ENCODE measurements around the gene XPC.
A peak's percentile ranks its signal among the peaks of the same experiment; 100 is the strongest.

The XPC gene

DNA sequence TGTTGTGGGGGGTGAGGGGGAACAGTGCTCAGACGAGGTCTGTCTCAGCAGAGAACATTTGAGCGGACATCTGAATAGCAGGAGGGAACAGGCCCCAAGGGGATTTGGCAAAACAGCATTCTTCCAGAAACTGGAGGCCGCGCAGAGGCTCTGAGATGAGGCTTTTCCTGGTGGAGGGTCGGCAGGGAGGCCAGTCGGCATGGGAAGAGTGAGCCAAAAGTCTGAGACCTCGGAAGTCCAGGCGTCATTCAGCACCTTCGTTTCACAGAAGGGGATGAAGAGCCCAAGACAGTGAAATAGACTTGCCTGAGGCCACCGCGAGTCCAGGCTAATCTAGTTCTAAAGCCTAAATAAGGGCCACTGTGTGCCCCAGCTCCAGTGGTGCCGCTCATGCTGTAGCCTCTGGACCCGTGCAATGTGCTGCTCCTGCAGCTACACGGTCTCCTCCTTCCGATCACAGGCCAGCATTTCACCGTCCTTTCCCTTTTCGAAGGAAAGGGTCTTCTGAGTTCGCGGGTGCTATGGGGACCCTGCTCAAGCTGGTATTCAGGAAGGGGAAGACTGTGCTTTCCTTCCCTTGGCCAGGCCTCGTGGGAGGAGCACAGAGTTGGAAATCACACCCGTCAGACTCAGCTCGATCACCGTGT, 24.6 kb upstream of the XPC start:
- peak overlapping the region; percentile 65 for H3K27ac ChIP-seq
- CTCF ChIA-PET = interaction anchor here (0.6 to 1.5 kb wide), 16 partner anchors 9 to 593 kb away, joined by 3 to 7 read pairs (median 4); no protein-coding TSS in a partner anchor
- POLR2A ChIA-PET (ENCODE audit: low non-redundant PET) = no interaction called here
- no peak for TF ChIP-seq CTCF (conservative IDR thresholded peaks at IDR 0.05; ENCODE audit: low read depth)
- no peak for DNase-seq (ENCODE audit: low spot score)

DNA sequence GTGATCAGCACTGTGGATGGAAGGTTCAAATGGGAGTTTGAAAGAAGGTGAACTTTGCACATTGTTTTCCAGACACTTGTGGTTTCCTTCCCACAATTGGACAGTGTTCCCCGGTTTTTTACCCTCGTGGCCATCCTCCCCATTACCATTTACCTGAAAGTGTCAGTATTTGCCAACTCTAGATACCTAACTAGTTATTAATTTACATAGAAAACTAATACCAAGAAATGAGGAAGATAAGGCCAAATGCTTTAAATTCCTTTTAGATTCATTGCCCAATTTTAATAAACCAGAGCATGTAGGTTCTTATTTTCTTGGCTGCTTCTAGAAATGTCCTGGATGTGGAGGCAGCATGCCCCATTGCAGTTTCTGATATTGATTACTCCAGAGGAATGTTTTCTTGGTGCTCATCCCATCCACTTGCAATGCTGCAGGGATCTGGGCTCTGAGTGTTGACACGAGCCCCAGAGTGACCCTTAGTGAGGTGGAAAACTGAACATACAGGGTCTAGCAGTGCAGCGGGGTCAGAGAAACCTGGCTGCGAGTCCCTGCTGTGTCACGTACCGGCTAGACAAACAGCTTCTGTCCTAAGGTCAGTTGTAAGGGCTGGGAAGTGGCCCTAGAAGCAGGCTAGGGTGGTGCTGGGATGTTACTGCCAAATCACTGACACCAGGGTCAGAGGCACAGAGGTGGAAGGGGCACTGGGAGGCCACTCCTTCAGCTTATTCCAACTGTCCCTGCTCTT, 23.7 kb upstream of the XPC start:
- H3K27ac ChIP-seq = peak overlapping the region; percentile 65
- DNase-seq (ENCODE audit: low spot score) = no peak
- no peak for TF ChIP-seq CTCF (conservative IDR thresholded peaks at IDR 0.05; ENCODE audit: low read depth)
- ChIA-PET CTCF (interaction anchor here (1.2 kb wide), 1 partner anchor 265 kb away, joined by 3 read pairs; no protein-coding TSS in a partner anchor), POLR2A (ENCODE audit: low non-redundant PET) (no interaction called here)

- ChIA-PET POLR2A (ENCODE audit: low non-redundant PET) (no interaction called here), CTCF (interaction anchor here (1.0 kb wide), 1 partner anchor 268 kb away, joined by 3 read pairs; no protein-coding TSS in a partner anchor)
- H3K27ac ChIP-seq = peak overlapping the region; percentile 58
- TF ChIP-seq CTCF (conservative IDR thresholded peaks at IDR 0.05; ENCODE audit: low read depth) = no peak
- DNase-seq (ENCODE audit: low spot score) = no peak
These were observed 22.4 kb upstream of the XPC start for GRCh38 chr3:14200841-14201240.

DNA sequence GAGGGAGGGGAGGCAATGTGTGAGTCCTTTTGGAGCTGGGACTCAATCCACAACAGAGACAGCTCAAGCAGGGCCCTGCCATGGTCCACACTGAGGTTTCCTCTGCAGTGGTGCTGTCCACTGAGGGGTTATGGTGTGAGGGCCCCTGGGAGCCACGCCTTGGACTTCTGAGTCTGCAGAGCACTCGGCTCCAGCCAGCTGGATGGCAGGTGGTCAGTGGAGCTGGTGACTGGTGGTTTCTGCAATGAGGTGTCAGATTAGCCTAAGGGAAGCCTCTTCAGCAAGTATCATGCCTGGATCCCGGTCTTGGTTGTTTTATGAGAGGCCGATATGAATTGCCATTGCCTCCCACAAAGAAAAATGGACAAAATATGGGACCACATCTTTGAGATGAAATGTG, 21.9 kb upstream of the XPC start:
- ChIA-PET POLR2A (ENCODE audit: low non-redundant PET) (no interaction called here), CTCF (interaction anchor here (0.7 kb wide), 1 partner anchor 908 kb away, joined by 3 read pairs; no protein-coding TSS in a partner anchor)
- no peak for DNase-seq (ENCODE audit: low spot score)
- no peak for TF ChIP-seq CTCF (conservative IDR thresholded peaks at IDR 0.05; ENCODE audit: low read depth)
- peak overlapping the region; percentile 82 for H3K27ac ChIP-seq

- POLR2A ChIA-PET (ENCODE audit: low non-redundant PET) = no interaction called here
- peak; percentile 69 for DNase-seq (ENCODE audit: low spot score)
- CTCF ChIA-PET = interaction anchor here (0.7 kb wide), 1 partner anchor 908 kb away, joined by 3 read pairs; no protein-coding TSS in a partner anchor
- H3K27ac ChIP-seq = peak overlapping the region; percentile 82
- no peak for TF ChIP-seq CTCF (conservative IDR thresholded peaks at IDR 0.05; ENCODE audit: low read depth)
These were observed 21.2 kb upstream of the XPC start for GRCh38 chr3:14199641-14200040.

DNA sequence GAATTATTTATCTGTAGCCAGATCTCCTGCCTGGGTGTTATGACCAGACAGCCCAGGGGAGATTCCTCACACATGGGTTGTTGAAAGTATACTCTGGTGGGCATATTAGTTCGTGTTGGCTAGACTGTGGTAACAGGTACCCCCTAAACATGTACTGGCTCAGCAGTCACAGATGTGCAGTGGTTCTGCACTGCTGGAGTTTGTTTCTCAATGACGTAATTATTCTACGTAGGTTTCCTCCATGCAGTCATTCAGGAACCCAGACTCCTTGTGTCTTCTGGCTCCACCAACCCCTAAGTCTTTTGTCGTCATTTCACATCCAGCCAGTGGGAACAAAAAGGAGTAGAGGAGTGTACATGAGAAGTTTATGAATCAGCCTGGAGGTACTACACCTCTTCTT, 16.5 kb upstream of the XPC start:
- H3K27ac ChIP-seq = no peak overlapping the region
- DNase-seq (ENCODE audit: low spot score) = no peak
- TF ChIP-seq CTCF (conservative IDR thresholded peaks at IDR 0.05; ENCODE audit: low read depth) = no peak
- ChIA-PET CTCF (no interaction called here), POLR2A (ENCODE audit: low non-redundant PET) (no interaction called here)
